Measurements from ENCODE around the gene EXOC6B. TPM values are rescaled to one million over a fixed set of nuclear protein-coding genes. Genes with fewer than 3 reads are reported as not detected.

The EXOC6B gene
- total RNA-seq, 1 donor, result 24.6 TPM

DNA sequence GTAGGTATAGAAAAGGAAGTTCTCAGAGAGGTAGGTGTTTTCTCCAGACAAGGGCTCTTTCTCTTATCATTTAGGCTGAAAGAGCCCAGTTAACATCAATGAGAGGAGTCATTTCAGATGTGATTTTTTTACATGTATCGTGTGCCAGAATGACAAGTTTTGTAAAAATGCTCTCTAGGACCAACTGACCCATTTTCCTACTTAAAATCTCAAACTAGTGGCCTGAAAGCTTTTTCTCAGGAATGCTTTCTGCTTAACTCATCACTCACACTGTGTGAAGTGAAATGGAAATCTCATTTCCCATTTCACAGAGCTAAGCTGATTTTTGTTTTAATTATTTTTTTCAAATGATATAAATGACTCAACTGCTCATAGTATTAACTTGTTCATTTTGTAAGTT lies 549.5 kb downstream of the EXOC6B start:
- Histone ChIP-seq H3K4me1 (ENCODE audit: insufficient read depth, low read length) (peaks cover 15% of the 10 kb centered on the region), H3K4me3 (ENCODE audit: insufficient read depth, low read length) (no peak overlapping the region), H3K27me3 (ENCODE audit: insufficient read depth, low read length) (no peaks in the 10 kb centered on the region), H3K4me2 (ENCODE audit: insufficient read depth, low read length) (no peak overlapping the region), H2AFZ (ENCODE audit: low read length) (no peak overlapping the region), H4K20me1 (ENCODE audit: insufficient read depth, low read length) (no peaks in the 10 kb centered on the region), H3K79me2 (ENCODE audit: insufficient read depth, low read length) (no peaks in the 10 kb centered on the region), H3K36me3 (ENCODE audit: insufficient read depth, low read length) (no peaks in the 10 kb centered on the region), H3K27ac (ENCODE audit: low read depth, low read length) (peak overlapping the region; percentile 56), H3K9me3 (ENCODE audit: low read depth, low read length) (no peaks in the 10 kb centered on the region)
- no peak for TF ChIP-seq CTCF (IDR thresholded peaks at IDR 0.05; ENCODE audit: extremely low read depth, low read depth, low read length)
- DNase-seq (ENCODE audit: insufficient read length, low spot score, missing footprints), result no peak

GRCh38 chr2:72275084-72275483 lies 550.7 kb downstream of the EXOC6B start:
- no peak overlapping the region for H3K4me2 ChIP-seq (ENCODE audit: insufficient read depth, low read length)
- no peak overlapping the region for H3K4me3 ChIP-seq (ENCODE audit: insufficient read depth, low read length)
- no peak for DNase-seq (ENCODE audit: insufficient read length, low spot score, missing footprints)
- peaks cover 15% of the 10 kb centered on the region for H3K4me1 ChIP-seq (ENCODE audit: insufficient read depth, low read length)
- H3K9me3 ChIP-seq (ENCODE audit: low read depth, low read length), result no peaks in the 10 kb centered on the region
- H2AFZ ChIP-seq (ENCODE audit: low read length), result no peak overlapping the region
- H3K27me3 ChIP-seq (ENCODE audit: insufficient read depth, low read length), result no peaks in the 10 kb centered on the region
- H3K27ac ChIP-seq (ENCODE audit: low read depth, low read length), result no peak overlapping the region
- no peaks in the 10 kb centered on the region for H3K79me2 ChIP-seq (ENCODE audit: insufficient read depth, low read length)
- no peak for TF ChIP-seq CTCF (IDR thresholded peaks at IDR 0.05; ENCODE audit: extremely low read depth, low read depth, low read length)
- no peaks in the 10 kb centered on the region for H4K20me1 ChIP-seq (ENCODE audit: insufficient read depth, low read length)
- H3K36me3 ChIP-seq (ENCODE audit: insufficient read depth, low read length), result no peaks in the 10 kb centered on the region

- no peak overlapping the region for H3K4me2 ChIP-seq (ENCODE audit: insufficient read depth, low read length)
- no peaks in the 10 kb centered on the region for H3K27me3 ChIP-seq (ENCODE audit: insufficient read depth, low read length)
- H3K79me2 ChIP-seq (ENCODE audit: insufficient read depth, low read length), result no peaks in the 10 kb centered on the region
- H4K20me1 ChIP-seq (ENCODE audit: insufficient read depth, low read length), result no peaks in the 10 kb centered on the region
- no peak overlapping the region for H3K4me3 ChIP-seq (ENCODE audit: insufficient read depth, low read length)
- H3K9me3 ChIP-seq (ENCODE audit: low read depth, low read length), result no peaks in the 10 kb centered on the region
- H2AFZ ChIP-seq (ENCODE audit: low read length), result no peak overlapping the region
- H3K36me3 ChIP-seq (ENCODE audit: insufficient read depth, low read length), result no peaks in the 10 kb centered on the region
- TF ChIP-seq CTCF (IDR thresholded peaks at IDR 0.05; ENCODE audit: extremely low read depth, low read depth, low read length), result no peak
- H3K27ac ChIP-seq (ENCODE audit: low read depth, low read length), result no peak overlapping the region
- peaks cover 15% of the 10 kb centered on the region for H3K4me1 ChIP-seq (ENCODE audit: insufficient read depth, low read length)
- no peak for DNase-seq (ENCODE audit: insufficient read length, low spot score, missing footprints)
Measured at GRCh38 chr2:72274380-72274797, 551.4 kb downstream of the EXOC6B start.

- no peak for TF ChIP-seq CTCF (IDR thresholded peaks at IDR 0.05; ENCODE audit: extremely low read depth, low read depth, low read length)
- Histone ChIP-seq H3K27me3 (ENCODE audit: insufficient read depth, low read length) (no peaks in the 10 kb centered on the region), H3K27ac (ENCODE audit: low read depth, low read length) (no peak overlapping the region), H3K79me2 (ENCODE audit: insufficient read depth, low read length) (no peaks in the 10 kb centered on the region), H3K4me2 (ENCODE audit: insufficient read depth, low read length) (no peak overlapping the region), H3K4me1 (ENCODE audit: insufficient read depth, low read length) (peaks cover 15% of the 10 kb centered on the region), H3K4me3 (ENCODE audit: insufficient read depth, low read length) (no peak overlapping the region), H3K36me3 (ENCODE audit: insufficient read depth, low read length) (no peaks in the 10 kb centered on the region), H4K20me1 (ENCODE audit: insufficient read depth, low read length) (no peaks in the 10 kb centered on the region), H3K9me3 (ENCODE audit: low read depth, low read length) (no peaks in the 10 kb centered on the region), H2AFZ (ENCODE audit: low read length) (no peak overlapping the region)
- no peak for DNase-seq (ENCODE audit: insufficient read length, low spot score, missing footprints)
Measured at GRCh38 chr2:72273384-72273783, 552.4 kb downstream of the EXOC6B start.

Data from osteoblast (primary cell).